Peyer's patch (tissue), 4 donors: ENCODE data around the gene SLC5A4.

ENCODE experiments used
- POLR2A ChIP-seq, 2 donors: fragments of 450-650 bp; IDR thresholded peaks; one replicate each; pipeline ENCODE4 v1.5.1; 2017; ENCODE audit warnings: antibody characterized with exemption in 2 of 2, mild to moderate bottlenecking in 2 of 2, moderate library complexity in 2 of 2
- TF ChIP-seq, protein P1 (sequence below), 6 experiments: fragments of 450-650 bp in 4 of 6; fragments of 200-600 bp in 2 of 6; sonication (generic) in 1 of 6; IDR thresholded peaks; one replicate each; pipeline ENCODE4 v1.5.1; 2017 to 2019; ENCODE audit warnings: antibody characterized with exemption in 6 of 6, mild to moderate bottlenecking in 3 of 6, moderate library complexity in 1 of 6

DNA sequence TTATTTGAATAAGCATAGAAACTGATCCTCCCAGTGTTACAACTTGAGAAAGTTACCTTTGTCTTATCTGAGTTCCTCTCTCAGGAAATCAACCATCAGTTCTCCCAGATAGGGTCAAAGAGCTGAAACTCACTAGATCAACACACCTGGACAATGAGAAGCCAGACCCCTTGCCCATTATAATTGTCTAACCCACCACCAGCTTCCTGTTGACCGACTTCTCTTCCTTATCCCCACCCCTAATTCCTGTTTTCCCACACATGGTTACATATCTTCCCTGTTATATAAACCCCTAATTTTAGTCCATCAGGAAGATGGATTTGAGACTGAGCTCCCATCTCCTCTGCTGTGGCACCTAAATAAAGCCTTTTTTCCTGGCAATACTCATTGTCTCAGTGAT, 6.9 kb downstream of the SLC5A4 start:
- TF ChIP-seq, protein P1, sequence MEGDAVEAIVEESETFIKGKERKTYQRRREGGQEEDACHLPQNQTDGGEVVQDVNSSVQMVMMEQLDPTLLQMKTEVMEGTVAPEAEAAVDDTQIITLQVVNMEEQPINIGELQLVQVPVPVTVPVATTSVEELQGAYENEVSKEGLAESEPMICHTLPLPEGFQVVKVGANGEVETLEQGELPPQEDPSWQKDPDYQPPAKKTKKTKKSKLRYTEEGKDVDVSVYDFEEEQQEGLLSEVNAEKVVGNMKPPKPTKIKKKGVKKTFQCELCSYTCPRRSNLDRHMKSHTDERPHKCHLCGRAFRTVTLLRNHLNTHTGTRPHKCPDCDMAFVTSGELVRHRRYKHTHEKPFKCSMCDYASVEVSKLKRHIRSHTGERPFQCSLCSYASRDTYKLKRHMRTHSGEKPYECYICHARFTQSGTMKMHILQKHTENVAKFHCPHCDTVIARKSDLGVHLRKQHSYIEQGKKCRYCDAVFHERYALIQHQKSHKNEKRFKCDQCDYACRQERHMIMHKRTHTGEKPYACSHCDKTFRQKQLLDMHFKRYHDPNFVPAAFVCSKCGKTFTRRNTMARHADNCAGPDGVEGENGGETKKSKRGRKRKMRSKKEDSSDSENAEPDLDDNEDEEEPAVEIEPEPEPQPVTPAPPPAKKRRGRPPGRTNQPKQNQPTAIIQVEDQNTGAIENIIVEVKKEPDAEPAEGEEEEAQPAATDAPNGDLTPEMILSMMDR (IDR thresholded peaks at IDR 0.05) = no peak
- no peak for TF ChIP-seq POLR2A (IDR thresholded peaks at IDR 0.05)
